Panc1 (cell line): ENCODE measurements around the gene PDE4B.

Experiments used
- POLR2AphosphoS5 ChIP-seq: IDR thresholded peaks from 2 replicates; pipeline ENCODE4 v1.6.1; 2012; ENCODE audit warnings: mild to moderate bottlenecking, low read depth, low read length, moderate library complexity
- SIN3A ChIP-seq: IDR thresholded peaks from 2 replicates; pipeline ENCODE4 v1.6.1; 2012; ENCODE audit warnings: low read depth, mild to moderate bottlenecking, low read length, moderate library complexity, borderline replicate concordance; ENCODE audit not compliant: insufficient read depth
- TCF7L2 ChIP-seq: IDR thresholded peaks from 2 replicates; pipeline ENCODE4 v1.6.1; 2011; ENCODE audit warnings: mild to moderate bottlenecking, low read depth, low read length, inconsistent platforms
- TF ChIP-seq, protein P1 (sequence below): fragments of 450-650 bp; IDR thresholded peaks from 2 replicates; pipeline ENCODE4 v1.5.1; 2017; ENCODE audit warnings: mild to moderate bottlenecking
- TF ChIP-seq, protein P2 (sequence below), 2 experiments: IDR thresholded peaks; 2 replicates each; pipeline ENCODE4 v1.6.1; 2011 to 2012; ENCODE audit warnings: low read depth in 2 of 2, control low read depth in 1 of 2, low read length in 1 of 2, mild to moderate bottlenecking in 1 of 2, moderate library complexity in 1 of 2; ENCODE audit not compliant: insufficient read depth in 1 of 2

- TF ChIP-seq, protein P1, sequence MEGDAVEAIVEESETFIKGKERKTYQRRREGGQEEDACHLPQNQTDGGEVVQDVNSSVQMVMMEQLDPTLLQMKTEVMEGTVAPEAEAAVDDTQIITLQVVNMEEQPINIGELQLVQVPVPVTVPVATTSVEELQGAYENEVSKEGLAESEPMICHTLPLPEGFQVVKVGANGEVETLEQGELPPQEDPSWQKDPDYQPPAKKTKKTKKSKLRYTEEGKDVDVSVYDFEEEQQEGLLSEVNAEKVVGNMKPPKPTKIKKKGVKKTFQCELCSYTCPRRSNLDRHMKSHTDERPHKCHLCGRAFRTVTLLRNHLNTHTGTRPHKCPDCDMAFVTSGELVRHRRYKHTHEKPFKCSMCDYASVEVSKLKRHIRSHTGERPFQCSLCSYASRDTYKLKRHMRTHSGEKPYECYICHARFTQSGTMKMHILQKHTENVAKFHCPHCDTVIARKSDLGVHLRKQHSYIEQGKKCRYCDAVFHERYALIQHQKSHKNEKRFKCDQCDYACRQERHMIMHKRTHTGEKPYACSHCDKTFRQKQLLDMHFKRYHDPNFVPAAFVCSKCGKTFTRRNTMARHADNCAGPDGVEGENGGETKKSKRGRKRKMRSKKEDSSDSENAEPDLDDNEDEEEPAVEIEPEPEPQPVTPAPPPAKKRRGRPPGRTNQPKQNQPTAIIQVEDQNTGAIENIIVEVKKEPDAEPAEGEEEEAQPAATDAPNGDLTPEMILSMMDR, result no peak
- TF ChIP-seq TCF7L2 (no peak), POLR2AphosphoS5 (no peak), SIN3A (no peak)
- TF ChIP-seq, protein P2, sequence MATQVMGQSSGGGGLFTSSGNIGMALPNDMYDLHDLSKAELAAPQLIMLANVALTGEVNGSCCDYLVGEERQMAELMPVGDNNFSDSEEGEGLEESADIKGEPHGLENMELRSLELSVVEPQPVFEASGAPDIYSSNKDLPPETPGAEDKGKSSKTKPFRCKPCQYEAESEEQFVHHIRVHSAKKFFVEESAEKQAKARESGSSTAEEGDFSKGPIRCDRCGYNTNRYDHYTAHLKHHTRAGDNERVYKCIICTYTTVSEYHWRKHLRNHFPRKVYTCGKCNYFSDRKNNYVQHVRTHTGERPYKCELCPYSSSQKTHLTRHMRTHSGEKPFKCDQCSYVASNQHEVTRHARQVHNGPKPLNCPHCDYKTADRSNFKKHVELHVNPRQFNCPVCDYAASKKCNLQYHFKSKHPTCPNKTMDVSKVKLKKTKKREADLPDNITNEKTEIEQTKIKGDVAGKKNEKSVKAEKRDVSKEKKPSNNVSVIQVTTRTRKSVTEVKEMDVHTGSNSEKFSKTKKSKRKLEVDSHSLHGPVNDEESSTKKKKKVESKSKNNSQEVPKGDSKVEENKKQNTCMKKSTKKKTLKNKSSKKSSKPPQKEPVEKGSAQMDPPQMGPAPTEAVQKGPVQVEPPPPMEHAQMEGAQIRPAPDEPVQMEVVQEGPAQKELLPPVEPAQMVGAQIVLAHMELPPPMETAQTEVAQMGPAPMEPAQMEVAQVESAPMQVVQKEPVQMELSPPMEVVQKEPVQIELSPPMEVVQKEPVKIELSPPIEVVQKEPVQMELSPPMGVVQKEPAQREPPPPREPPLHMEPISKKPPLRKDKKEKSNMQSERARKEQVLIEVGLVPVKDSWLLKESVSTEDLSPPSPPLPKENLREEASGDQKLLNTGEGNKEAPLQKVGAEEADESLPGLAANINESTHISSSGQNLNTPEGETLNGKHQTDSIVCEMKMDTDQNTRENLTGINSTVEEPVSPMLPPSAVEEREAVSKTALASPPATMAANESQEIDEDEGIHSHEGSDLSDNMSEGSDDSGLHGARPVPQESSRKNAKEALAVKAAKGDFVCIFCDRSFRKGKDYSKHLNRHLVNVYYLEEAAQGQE (IDR thresholded peaks at IDR 0.05; ENCODE audit: insufficient read depth in 1 of 2, low read depth in 2 of 2, low read length in 1 of 2), result no peak
Measured at GRCh38 chr1:66244429-66244828, 451.7 kb downstream of the PDE4B start.
